WERI-Rb-1 (cell line): ENCODE measurements around the gene CHST9.

Experiments
- DNase-seq: peaks from one replicate; pipeline ENCODE4 v3.0.0-alpha.2; 2020
- H3K27ac ChIP-seq: fragments of 250-450 bp; sonication (Bioruptor Pico); 2 replicates; pipeline ENCODE4 v1.5.1; 2020; ENCODE audit warnings: mild to moderate bottlenecking, moderate library complexity
- H3K27me3 ChIP-seq: fragments of 250-450 bp; sonication (Bioruptor Pico); 2 replicates; pipeline ENCODE4 v1.5.1; 2021; ENCODE audit warnings: mild to moderate bottlenecking, low read depth, moderate library complexity; ENCODE audit not compliant: insufficient read depth, severe bottlenecking
- H3K36me3 ChIP-seq: fragments of 250-450 bp; sonication (Bioruptor Pico); 2 replicates; pipeline ENCODE4 v1.5.1; 2020; ENCODE audit warnings: mild to moderate bottlenecking, moderate library complexity
- H3K4me3 ChIP-seq: 2 replicates; pipeline ENCODE4 v1.5.1; 2011; ENCODE audit warnings: low read depth, mild to moderate bottlenecking, control low read depth, low read length
- H3K9me3 ChIP-seq: fragments of 250-450 bp; sonication (Bioruptor Pico); 2 replicates; pipeline ENCODE4 v1.5.1; 2021; ENCODE audit warnings: mild to moderate bottlenecking, moderate library complexity; ENCODE audit not compliant: severe bottlenecking
- CTCF ChIP-seq: IDR thresholded peaks from 2 replicates; pipeline ENCODE4 v1.5.1; 2011; ENCODE audit warnings: low read depth, mild to moderate bottlenecking, control low read depth, inconsistent platforms, low read length

CHST9 gene

GRCh38 chr18:27181726-27182125, 3.4 kb downstream of the CHST9 start:
- no peak for DNase-seq
- Histone ChIP-seq H3K4me3 (no peak overlapping the region), H3K9me3 (no peaks in the 10 kb centered on the region), H3K36me3 (no peaks in the 10 kb centered on the region), H3K27me3 (peaks cover 7% of the 10 kb centered on the region), H3K27ac (no peak overlapping the region)
- TF ChIP-seq CTCF = no peak

DNA sequence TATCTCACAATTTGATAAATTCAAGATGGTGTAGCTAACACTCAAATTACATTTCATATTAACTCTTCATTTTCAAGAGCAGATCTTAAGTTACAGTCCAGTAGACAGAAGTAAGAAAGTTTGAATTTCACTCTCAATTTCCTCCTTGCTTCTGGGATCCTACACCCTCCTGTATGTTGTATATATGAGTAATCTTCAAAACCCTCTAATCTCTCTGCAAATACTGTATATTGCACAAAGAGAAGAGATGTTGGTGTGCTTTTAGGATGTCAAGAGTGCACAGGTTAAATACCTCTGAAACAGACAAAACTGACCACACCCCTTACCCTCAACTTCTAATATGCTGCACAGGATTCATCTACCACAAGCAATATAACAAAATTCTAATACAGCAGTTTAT, 6.7 kb downstream of the CHST9 start:
- H3K27ac ChIP-seq = no peak overlapping the region
- H3K9me3 ChIP-seq = no peaks in the 10 kb centered on the region
- no peak for DNase-seq
- no peak overlapping the region for H3K4me3 ChIP-seq
- H3K27me3 ChIP-seq = no peaks in the 10 kb centered on the region
- no peak for TF ChIP-seq CTCF
- no peaks in the 10 kb centered on the region for H3K36me3 ChIP-seq

GRCh38 chr18:27175914-27176313, 9.2 kb downstream of the CHST9 start:
- Histone ChIP-seq H3K27ac (no peak overlapping the region), H3K36me3 (no peaks in the 10 kb centered on the region), H3K4me3 (no peak overlapping the region), H3K27me3 (no peaks in the 10 kb centered on the region), H3K9me3 (no peaks in the 10 kb centered on the region)
- DNase-seq = no peak
- no peak for TF ChIP-seq CTCF

DNA sequence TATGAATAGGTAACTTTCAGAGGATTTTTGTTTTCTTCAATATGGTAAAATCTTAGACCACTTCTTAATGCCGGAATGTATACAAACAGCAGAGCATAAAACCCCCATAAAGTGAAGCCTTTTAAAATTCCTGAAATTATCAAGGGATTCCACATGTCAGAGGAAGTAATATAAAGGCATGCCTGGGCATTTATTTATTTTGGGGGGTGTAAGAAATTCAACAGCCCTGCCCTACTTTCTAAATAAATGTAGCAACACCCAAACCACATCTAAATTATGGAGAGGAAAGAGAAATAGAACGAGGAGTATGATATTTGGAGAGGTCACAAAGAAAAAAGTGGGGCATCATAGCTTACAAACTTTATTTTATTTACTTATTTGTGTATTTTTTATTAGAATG, 9.9 kb downstream of the CHST9 start:
- no peaks in the 10 kb centered on the region for H3K9me3 ChIP-seq
- H3K27ac ChIP-seq = no peak overlapping the region
- no peak for DNase-seq
- no peak for TF ChIP-seq CTCF
- H3K27me3 ChIP-seq = no peaks in the 10 kb centered on the region
- no peaks in the 10 kb centered on the region for H3K36me3 ChIP-seq
- H3K4me3 ChIP-seq = no peak overlapping the region

GRCh38 chr18:27171993-27172392, 13.1 kb downstream of the CHST9 start:
- no peak overlapping the region for H3K27ac ChIP-seq
- H3K36me3 ChIP-seq = no peaks in the 10 kb centered on the region
- TF ChIP-seq CTCF = no peak
- DNase-seq = no peak
- H3K9me3 ChIP-seq = no peaks in the 10 kb centered on the region
- no peaks in the 10 kb centered on the region for H3K27me3 ChIP-seq
- no peak overlapping the region for H3K4me3 ChIP-seq

DNA sequence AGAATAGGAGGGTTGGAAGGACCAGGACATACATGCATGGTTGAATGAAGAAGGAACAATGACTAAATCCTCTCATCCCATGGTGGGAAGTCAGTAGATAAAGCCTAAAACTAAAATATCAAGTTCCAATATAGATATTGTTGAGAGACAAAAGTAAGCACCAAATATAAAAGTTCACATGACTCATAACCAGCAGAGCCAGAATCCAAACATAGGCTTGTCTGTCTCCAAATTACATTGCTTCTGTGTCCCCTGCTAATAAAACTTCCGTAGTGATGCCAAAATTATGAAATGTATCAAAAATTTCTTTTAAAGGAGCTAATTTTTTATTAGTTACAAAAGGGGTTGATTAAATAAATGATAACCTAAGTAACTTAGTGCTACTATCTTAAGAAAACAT, 19.7 kb downstream of the CHST9 start:
- Histone ChIP-seq H3K4me3 (no peak overlapping the region), H3K9me3 (no peaks in the 10 kb centered on the region), H3K27ac (no peak overlapping the region), H3K36me3 (no peaks in the 10 kb centered on the region), H3K27me3 (no peaks in the 10 kb centered on the region)
- no peak for TF ChIP-seq CTCF
- no peak for DNase-seq
